ENCODE data around the gene OR2T3.
"Not testable (repeated sequence)": the region's sequence is repeated elsewhere in the genome, so short reads cannot be mapped to it uniquely, and the experiment has no call there.

The OR2T3 gene

GRCh38 chr1:248473051-248473450, at the start of gene OR2T3:
Gene OR2T3 (plus strand): TSS chr1:248473351. CDS start chr1:248473351, 0 bp downstream.
- DNase-seq (ENCODE audit: low spot score), result not testable (repeated sequence)

DNA sequence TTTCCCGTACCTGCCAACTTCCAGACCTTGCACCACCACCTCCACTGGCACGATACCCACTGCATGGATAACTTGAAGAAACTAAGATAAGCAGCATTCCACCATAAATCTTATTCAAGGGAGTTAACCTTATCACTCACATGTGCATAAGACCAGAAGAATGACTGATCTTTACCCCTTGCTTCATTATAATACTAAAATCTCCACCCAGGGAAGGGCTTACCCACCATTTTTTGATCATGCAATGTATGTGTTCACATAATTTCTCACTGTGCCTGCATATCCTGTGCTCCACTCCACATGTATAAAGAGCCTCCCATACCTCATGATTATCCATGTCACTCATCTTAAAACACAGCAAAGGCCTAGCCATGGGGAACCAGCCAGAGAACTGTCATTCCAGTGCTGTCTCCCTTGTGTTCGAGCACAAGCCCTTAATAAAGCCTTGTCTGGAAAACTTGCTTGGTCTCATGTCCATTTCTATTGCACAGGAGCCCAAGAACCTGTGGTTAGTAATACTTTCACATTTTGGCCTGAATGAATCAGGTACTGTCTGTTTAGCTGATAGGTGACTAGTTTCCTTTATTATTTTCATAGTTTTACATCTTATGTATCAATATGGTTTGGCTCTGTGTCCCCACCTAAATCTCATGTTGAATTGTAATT, 45.5 kb upstream of the OR2T3 start:
- DNase-seq (ENCODE audit: low spot score), result not testable (repeated sequence)

DNA sequence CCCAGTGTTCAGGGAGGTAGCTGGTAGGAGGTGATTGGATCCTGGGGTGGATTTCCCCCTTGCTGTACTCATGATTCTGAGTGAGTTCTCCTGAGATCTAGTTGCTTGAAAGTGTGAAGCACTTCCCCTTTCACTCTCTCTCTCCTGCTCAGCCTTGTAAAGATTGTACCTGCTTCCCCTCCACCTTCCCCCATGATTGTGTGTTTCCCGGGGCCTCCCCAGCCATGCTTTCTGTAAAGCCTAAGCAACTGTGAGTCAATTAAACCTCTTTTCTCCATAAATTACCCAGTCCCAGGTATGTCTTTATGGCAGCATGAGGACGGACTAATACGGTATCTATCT, 45.0 kb upstream of the OR2T3 start:
- DNase-seq (ENCODE audit: low spot score), result not testable (repeated sequence)

GRCh38 chr1:248431683-248432082, 41.5 kb upstream of the OR2T3 start:
- not testable (repeated sequence) for DNase-seq (ENCODE audit: low spot score)

GRCh38 chr1:248432201-248432600, 41.0 kb upstream of the OR2T3 start:
- not testable (repeated sequence) for DNase-seq (ENCODE audit: low spot score)

DNA sequence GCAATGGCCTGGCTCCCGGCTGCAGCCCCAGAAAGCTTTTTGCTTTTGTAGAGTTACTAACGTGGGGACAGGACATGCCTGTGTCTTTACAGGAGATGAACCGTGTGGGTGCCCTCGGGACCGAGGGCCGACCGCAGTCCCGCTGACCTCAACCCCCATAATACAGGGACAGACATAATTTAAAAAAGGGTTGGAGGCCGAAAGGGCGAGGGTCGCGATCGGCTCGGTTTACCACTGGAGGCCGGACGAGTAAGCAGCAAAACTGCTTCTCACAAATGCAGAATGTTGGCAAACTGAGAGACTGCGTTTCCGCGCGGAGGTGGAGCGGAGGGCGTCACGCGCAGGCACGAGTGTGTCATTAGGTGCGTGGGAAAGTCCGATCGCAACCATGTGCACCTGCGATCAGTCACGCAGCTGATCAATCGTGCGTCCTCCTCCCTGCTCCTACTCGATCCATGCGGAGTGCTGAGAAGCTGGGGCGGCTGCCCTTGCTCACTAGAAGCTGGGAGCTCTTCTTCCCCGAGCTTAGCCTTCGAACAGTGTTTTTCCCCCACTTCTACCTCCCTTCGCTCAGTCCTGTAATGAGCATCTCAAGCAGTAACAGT, 39.2 kb upstream of the OR2T3 start:
- DNase-seq (ENCODE audit: low spot score), result not testable (repeated sequence)

DNA sequence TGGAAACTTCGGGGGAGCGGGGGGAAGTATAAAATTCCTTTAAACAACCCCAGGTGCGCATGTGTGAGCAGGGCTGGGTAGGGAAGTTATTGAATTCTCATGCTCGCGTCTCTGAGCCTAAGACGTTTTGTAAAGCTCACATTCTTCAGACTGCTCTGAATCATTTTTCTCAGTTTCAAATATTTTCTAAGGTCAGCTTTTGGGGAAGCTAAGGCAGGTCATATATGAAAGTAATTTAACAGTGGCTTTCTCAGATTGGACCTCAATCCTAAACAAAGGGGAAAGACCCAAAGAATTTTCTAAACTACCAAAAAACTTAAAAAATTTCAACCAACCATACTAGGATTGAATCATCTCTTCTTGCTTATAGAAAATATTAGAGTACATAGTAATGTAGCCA, 38.2 kb upstream of the OR2T3 start:
- not testable (repeated sequence) for DNase-seq (ENCODE audit: low spot score)

DNA sequence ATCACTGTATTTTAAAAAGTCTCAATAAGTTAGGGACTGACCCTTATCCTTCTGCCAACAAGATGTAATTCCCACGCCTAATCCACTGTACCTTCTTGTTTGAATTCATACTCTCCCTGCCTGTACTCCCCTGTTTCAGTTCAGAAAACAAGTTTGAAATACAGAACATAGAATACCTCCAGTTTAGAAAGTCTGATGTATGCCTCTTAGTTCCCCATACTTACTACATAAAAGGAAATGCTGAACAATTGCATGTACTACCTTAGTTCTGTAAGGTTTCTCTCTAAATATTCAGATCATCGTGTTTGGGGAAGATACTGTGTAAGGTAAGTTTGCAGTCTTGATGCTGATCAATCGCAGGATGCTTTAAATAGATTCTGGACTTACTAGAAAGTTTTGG, 36.8 kb upstream of the OR2T3 start:
- DNase-seq (ENCODE audit: low spot score), result not testable (repeated sequence)

GRCh38 chr1:248438668-248439067, 34.5 kb upstream of the OR2T3 start:
- not testable (repeated sequence) for DNase-seq (ENCODE audit: low spot score)

- DNase-seq (ENCODE audit: low spot score), result not testable (repeated sequence)
Measured at GRCh38 chr1:248439283-248439682, 33.9 kb upstream of the OR2T3 start.

DNA sequence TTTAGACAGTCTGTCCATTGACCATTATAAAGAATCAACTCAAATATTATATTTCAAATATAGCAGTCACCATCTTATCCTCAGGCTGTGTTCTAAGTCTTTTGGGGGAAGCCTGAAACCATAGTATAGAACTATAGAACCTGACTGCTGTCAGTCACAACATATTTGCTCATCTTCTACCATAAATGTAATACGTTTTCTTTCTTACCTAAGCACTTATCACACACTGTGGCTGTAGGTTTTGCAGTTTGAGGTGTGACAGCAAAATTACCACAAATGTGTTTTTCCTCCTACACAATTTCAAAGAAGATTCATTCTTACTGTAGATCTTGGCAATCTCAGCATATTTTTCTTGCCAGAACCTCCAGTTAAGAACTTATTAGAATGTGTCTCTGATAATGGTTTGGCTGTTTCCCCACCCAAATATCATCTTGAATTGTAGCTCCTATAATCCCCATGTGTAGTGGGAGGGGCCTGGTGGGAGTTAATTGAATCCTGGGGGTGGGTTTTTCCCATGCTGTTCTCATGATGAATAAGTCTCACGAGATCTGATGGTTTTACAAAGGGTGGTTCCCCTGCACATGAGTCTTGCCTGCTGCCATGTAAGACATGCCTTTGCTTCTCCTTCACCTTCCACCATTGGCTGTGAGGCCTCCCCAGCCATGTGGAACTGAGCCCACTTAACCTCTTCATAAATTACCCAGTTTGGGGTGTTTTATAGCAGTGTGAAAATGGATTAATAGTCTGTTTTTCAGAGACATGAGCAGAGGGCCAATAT, 30.5 kb upstream of the OR2T3 start:
- not testable (repeated sequence) for DNase-seq (ENCODE audit: low spot score)

DNA sequence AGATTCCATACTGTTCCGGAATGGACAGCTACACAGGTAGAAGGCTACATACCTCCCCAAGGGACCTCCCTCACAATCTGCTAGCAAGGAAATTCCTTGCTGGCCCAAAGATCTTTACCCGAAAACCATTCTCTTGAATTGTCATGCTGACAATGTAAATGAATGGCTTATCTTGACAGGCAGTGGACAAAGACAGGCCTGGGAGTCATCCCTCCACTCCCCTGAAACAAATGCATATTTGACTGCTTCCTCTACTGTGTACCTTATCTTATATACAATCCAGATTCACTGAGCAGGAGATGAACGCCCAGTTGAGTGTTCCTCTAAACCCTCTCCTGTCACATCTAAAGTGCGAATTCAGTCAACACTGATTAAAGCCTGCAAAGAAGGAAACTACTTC, 28.5 kb upstream of the OR2T3 start:
- not testable (repeated sequence) for DNase-seq (ENCODE audit: low spot score)

DNA sequence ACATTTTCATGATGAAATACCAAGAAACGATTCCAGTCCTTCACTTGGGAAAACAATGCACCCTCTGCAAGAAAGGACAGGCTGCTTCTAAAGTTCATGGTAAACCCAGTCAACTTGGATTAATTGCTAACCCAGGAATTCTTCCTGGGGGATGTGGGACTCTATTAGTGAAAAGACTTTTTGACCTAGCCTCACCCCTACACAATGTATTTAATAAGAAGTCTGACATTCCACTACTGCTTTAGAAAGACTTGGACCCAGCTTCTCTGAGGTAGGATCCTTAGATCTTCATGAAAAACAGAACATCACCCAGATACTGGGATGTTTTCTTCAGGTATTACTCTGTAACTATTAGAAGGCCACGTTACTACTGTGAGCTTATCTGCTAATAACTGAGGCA, 27.8 kb upstream of the OR2T3 start, which contains the start of gene OR2T2:
Gene OR2T2, plus strand, starts transcription at position 239 of the 400 bp plus-strand sequence. CDS start 7,161 bp downstream, outside the sequence.
- DNase-seq (ENCODE audit: low spot score), result not testable (repeated sequence)

DNA sequence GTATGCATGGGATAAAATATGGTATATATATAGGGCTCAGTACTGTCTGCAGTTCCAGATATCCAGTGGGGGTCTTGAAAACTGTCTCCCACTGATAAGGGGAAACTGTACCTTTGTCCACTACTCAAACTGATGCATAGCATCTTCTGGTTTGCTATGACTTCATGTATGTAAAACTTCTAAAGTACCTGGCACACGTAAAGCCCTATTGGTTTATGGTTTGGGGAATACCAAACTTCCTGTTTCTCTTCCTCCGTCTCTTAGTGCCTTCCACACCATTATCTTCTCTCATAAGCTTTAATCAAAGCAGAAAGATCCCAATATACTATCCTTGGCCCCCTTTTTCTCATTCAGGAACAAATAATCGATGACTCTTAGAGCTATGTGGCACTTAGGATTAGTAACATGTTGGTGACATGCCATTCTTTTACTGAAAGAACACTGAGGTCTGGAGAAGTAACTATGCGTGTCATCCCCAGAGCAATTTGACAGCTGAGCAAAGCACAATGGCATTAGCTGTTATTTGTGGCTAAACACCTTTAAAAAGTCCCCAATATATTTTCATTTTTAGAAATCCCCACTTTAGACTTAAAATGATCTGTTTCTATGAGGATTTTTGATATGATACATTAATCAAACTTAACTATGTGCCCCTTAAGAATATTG, 24.6 kb upstream of the OR2T3 start:
- DNase-seq (ENCODE audit: low spot score), result not testable (repeated sequence)

DNA sequence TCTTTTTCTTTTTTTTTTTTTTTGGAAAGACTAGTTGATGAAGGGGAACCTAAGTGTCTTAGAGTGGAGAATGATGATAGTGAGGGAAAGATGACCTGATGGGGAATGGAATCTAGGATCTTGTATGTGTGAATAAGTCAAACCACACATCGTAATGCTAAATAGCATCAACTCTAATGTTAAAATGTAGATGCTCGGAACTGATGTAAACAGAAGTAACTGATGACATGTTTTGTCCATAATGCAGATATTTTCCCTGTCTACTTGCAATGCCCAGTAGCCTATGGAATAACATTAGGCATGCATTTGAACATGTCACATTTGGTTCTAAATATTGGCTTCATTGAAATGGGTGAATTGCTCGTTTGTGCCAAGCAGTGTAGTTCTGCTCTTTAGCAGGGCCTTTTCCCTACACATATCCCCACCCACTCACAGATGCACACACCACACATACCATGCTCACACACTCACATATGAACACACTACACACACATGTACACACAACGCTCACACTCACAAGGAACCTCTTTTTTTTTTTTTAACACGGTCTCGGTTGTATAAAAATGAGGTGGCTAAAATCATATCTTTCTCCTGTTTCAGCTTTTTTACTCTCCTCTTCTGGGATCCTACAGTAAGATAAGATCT, 23.2 kb upstream of the OR2T3 start:
- not testable (repeated sequence) for DNase-seq (ENCODE audit: low spot score)

- DNase-seq (ENCODE audit: low spot score), result not testable (repeated sequence)
Measured at GRCh38 chr1:248450466-248451145, 22.5 kb upstream of the OR2T3 start.

DNA sequence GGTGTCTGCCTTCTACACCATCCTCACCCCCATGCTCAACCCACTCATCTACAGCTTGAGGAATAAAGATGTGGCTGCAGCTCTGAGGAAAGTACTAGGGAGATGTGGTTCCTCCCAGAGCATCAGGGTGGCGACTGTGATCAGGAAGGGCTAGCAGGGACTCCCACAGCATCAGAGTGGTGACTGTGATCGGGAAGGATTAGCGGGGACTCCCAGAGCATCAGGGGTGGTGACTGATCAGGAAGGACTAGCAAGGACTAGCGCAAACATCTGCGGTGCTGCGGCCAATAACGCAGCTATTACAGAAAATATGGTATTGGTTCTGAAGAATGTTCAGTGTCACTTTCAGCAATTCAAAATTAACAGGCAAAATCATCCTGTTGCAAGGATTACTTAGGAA, 19.5 kb upstream of the OR2T3 start:
- not testable (repeated sequence) for DNase-seq (ENCODE audit: low spot score)

- DNase-seq (ENCODE audit: low spot score), result not testable (repeated sequence)
Measured at GRCh38 chr1:248455045-248455444, 18.1 kb upstream of the OR2T3 start.

- not testable (repeated sequence) for DNase-seq (ENCODE audit: low spot score)
Measured at GRCh38 chr1:248456635-248457034, 16.5 kb upstream of the OR2T3 start.

GRCh38 chr1:248459117-248459516, 14.0 kb upstream of the OR2T3 start:
- not testable (repeated sequence) for DNase-seq (ENCODE audit: low spot score)

DNA sequence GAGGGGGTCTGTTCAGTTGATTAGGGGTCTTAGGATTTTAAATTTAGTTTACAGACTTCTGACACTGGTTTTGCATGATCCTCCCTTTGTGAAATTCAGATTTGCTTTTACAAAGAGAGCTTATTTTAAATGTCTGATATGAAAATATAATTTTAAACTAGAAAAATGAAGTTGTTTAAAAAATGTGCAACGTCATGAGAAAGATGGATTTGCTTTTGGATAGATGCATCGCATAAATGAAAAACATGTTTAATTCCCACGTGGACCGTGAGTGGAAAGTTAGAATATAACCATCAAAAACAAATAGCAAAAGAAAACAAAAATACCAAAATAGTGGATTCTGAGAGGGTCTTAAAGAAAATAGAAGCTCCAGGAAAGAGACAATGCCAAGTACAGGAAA, 2.0 kb upstream of the OR2T3 start:
- no peak for DNase-seq (ENCODE audit: low spot score)

All from hepatic stellate cell (primary cell).